Naive thymus-derived CD4-positive, alpha-beta T cell (primary cell): ENCODE measurements around the gene SFTPD. TPM values are rescaled to one million over a fixed set of nuclear protein-coding genes. Genes with fewer than 3 reads are reported as not detected.

Experiments
- ATAC-seq: fragments of 150-1000 bp; cut with Tn5 transposase; 2 replicates; pipeline ENCODE4 v1.10.0; 2021; ENCODE audit warnings: mild to moderate bottlenecking, moderate library complexity
- CTCF ChIA-PET: fragments of 350-600 bp; sonication (Branson Sonifier 250); formaldehyde crosslinking; loops from one replicate; lab custom pipeline; 2021; ENCODE audit warnings: antibody characterized with exemption; lab: Charles Lee
- POLR2A ChIA-PET: fragments of 350-600 bp; sonication (Branson Sonifier 250); formaldehyde crosslinking; loops from one replicate; lab custom pipeline; 2021; ENCODE audit warnings: antibody characterized with exemption, inconsistent platforms; lab: Charles Lee
- DNase-seq, 9 donors: peaks; one replicate each; pipeline versions ENCODE4 v3.0.0 to v3.0.0-alpha.2; 2020 to 2022; ENCODE audit warnings: mixed read lengths in 1 of 9
- H3K27ac ChIP-seq: one replicate; pipeline ENCODE4 v1.7.0; 2013; ENCODE audit warnings: mild to moderate bottlenecking, low read depth, low read length, moderate library complexity
- H3K27me3 ChIP-seq, 2 donors: one replicate each; pipeline ENCODE4 v1.7.0; 2013; ENCODE audit warnings: low read length in 2 of 2, mild to moderate bottlenecking in 2 of 2, moderate library complexity in 2 of 2; ENCODE audit not compliant: control insufficient read depth in 2 of 2, insufficient read depth in 2 of 2
- H3K36me3 ChIP-seq, 3 experiments: 1 replicate in 2 of 3; 2 replicates in 1 of 3; pipeline ENCODE4 v1.7.0; 2013; ENCODE audit warnings: low read length in 3 of 3, mild to moderate bottlenecking in 3 of 3, moderate library complexity in 1 of 3; ENCODE audit not compliant: insufficient read depth in 3 of 3, control insufficient read depth in 2 of 3
- H3K4me1 ChIP-seq, 2 donors: one replicate each; pipeline ENCODE4 v1.7.0; 2013; ENCODE audit warnings: low read length in 2 of 2, mild to moderate bottlenecking in 2 of 2, moderate library complexity in 1 of 2; ENCODE audit not compliant: control insufficient read depth in 2 of 2, insufficient read depth in 2 of 2
- H3K4me3 ChIP-seq: 2 replicates; pipeline ENCODE4 v1.7.0; 2013; ENCODE audit warnings: mild to moderate bottlenecking, low read length
- H3K9me3 ChIP-seq, 3 experiments: 1 replicate in 2 of 3; 2 replicates in 1 of 3; pipeline ENCODE4 v1.7.0; 2013; ENCODE audit warnings: low read length in 3 of 3; ENCODE audit not compliant: control insufficient read depth in 2 of 3
- H3K27ac Mint-ChIP-seq, 9 donors: one replicate each; pipeline ENCODE4 v1.8.0; 2020 to 2022; ENCODE audit warnings: mixed read lengths in 9 of 9, mild to moderate bottlenecking in 8 of 9, moderate library complexity in 5 of 9, inconsistent platforms in 2 of 9
- H3K27me3 Mint-ChIP-seq, 5 donors: one replicate each; pipeline ENCODE4 v1.8.0; 2021 to 2022; ENCODE audit warnings: mixed read lengths in 5 of 5, mild to moderate bottlenecking in 1 of 5
- H3K36me3 Mint-ChIP-seq, 5 donors: one replicate each; pipeline ENCODE4 v1.8.0; 2020 to 2022; ENCODE audit warnings: mixed read lengths in 5 of 5, mild to moderate bottlenecking in 3 of 5, inconsistent platforms in 1 of 5
- H3K4me1 Mint-ChIP-seq, 7 donors: one replicate each; pipeline ENCODE4 v1.8.0; 2020 to 2022; ENCODE audit warnings: mixed read lengths in 7 of 7, mild to moderate bottlenecking in 3 of 7, inconsistent platforms in 1 of 7
- H3K4me3 Mint-ChIP-seq, 10 donors: one replicate each; pipeline ENCODE4 v1.8.0; 2020 to 2022; ENCODE audit warnings: mild to moderate bottlenecking in 10 of 10, mixed read lengths in 10 of 10, moderate library complexity in 6 of 10, inconsistent platforms in 2 of 10
- H3K9me3 Mint-ChIP-seq, 11 donors: one replicate each; pipeline ENCODE4 v1.8.0; 2020 to 2022; ENCODE audit warnings: mixed read lengths in 11 of 11, mild to moderate bottlenecking in 4 of 11, inconsistent platforms in 1 of 11, moderate library complexity in 1 of 11
- intact Hi-C, 2 donors: fragments of 100-400 bp; cut with micrococcal nuclease; formaldehyde crosslinking; loops; one replicate each; pipeline ENCODE4 v1.15.1; 2023
- polyA plus RNA-seq, 2 donors: library from polyadenylated mRNA; unstranded; fragments of 300-500 nt; fragmentation: Illumina TruSeq; gene quantifications; one replicate each; pipeline ENCODE4 v1.2.3, GENCODE V29; 2021
- total RNA-seq, 6 experiments: library from RNA in 5 of 6; stranded (reverse) in 5 of 6; gene quantifications; 1 replicate in 5 of 6; 2 replicates in 1 of 6; pipeline ENCODE4 v1.2.3 and lab custom pipeline; 2021 to 2026

SFTPD gene
- total and polyA plus RNA-seq, 7 experiments from 2014 or later: 0.59 TPM; not detected in 6

- peaks cover 0 to 15% (median 7%) of the 10 kb centered on the region in 11 donors for H3K9me3 Mint-ChIP-seq
- ATAC-seq (no peak), DNase-seq (no peak)
- no peak overlapping the region for H3K4me3 Mint-ChIP-seq
- POLR2A ChIA-PET: no interaction called here
- no peaks in the 10 kb centered on the region for H3K4me1 ChIP-seq
- no peak overlapping the region for H3K27ac ChIP-seq
- CTCF ChIA-PET: no interaction called here
- H3K27me3 ChIP-seq: no peaks in the 10 kb centered on the region
- H3K4me3 ChIP-seq: no peak overlapping the region
- peaks cover 0 to 17% (median 9%) of the 10 kb centered on the region in 5 donors for H3K27me3 Mint-ChIP-seq
- no peaks in the 10 kb centered on the region for H3K9me3 ChIP-seq
- no peaks in the 10 kb centered on the region for H3K4me1 Mint-ChIP-seq
- H3K27ac Mint-ChIP-seq: peak overlapping the region in 1 of 9 donors; percentile 76
- intact Hi-C loops: no loop called here
- H3K36me3 ChIP-seq: no peaks in the 10 kb centered on the region
- peaks cover 0 to 6% (median 0%) of the 10 kb centered on the region in 5 donors for H3K36me3 Mint-ChIP-seq
Observed at GRCh38 chr10:79946271-79947082, 2.4 kb downstream of the SFTPD start.

GRCh38 chr10:79944428-79945395, 4.2 kb downstream of the SFTPD start:
- CTCF ChIA-PET: no interaction called here
- H3K4me3 ChIP-seq: no peak overlapping the region
- Mint-ChIP-seq H3K4me1 (peaks cover 0 to under 1% (median 0%) of the 10 kb centered on the region in 7 donors), H3K27me3 (peaks cover 0 to 11% (median 4%) of the 10 kb centered on the region in 5 donors), H3K9me3 (peaks cover 0 to 2% (median 0%) of the 10 kb centered on the region in 11 donors), H3K27ac (no peak overlapping the region), H3K4me3 (no peak overlapping the region), H3K36me3 (no peaks in the 10 kb centered on the region)
- DNase-seq: no peak
- ATAC-seq: no peak
- no peaks in the 10 kb centered on the region for H3K9me3 ChIP-seq
- no peaks in the 10 kb centered on the region for H3K36me3 ChIP-seq
- POLR2A ChIA-PET: no interaction called here
- H3K27me3 ChIP-seq: no peaks in the 10 kb centered on the region
- no peak overlapping the region for H3K27ac ChIP-seq
- intact Hi-C loops: no loop called here
- no peaks in the 10 kb centered on the region for H3K4me1 ChIP-seq

- no peaks in the 10 kb centered on the region for H3K9me3 ChIP-seq
- CTCF ChIA-PET: no interaction called here
- ATAC-seq (no peak), DNase-seq (no peak)
- Mint-ChIP-seq H3K36me3 (no peaks in the 10 kb centered on the region), H3K27me3 (peaks cover 0 to 5% (median 4%) of the 10 kb centered on the region in 5 donors), H3K9me3 (peaks cover 0 to 2% (median 0%) of the 10 kb centered on the region in 11 donors), H3K4me3 (no peak overlapping the region), H3K4me1 (peaks cover 0 to 9% (median 8%) of the 10 kb centered on the region in 7 donors), H3K27ac (no peak overlapping the region)
- no peaks in the 10 kb centered on the region for H3K36me3 ChIP-seq
- no peak overlapping the region for H3K4me3 ChIP-seq
- no peaks in the 10 kb centered on the region for H3K4me1 ChIP-seq
- no peak overlapping the region for H3K27ac ChIP-seq
- POLR2A ChIA-PET: no interaction called here
- no peaks in the 10 kb centered on the region for H3K27me3 ChIP-seq
- intact Hi-C loops: no loop called here
Observed at GRCh38 chr10:79943871-79944270, 5.0 kb downstream of the SFTPD start.

GRCh38 chr10:79942261-79943185, 6.4 kb downstream of the SFTPD start:
- Mint-ChIP-seq H3K4me3 (no peak overlapping the region), H3K4me1 (peaks cover 4 to 15% (median 14%) of the 10 kb centered on the region in 7 donors), H3K36me3 (no peaks in the 10 kb centered on the region), H3K27me3 (peaks cover 0 to 5% (median 3%) of the 10 kb centered on the region in 5 donors), H3K9me3 (no peaks in the 10 kb centered on the region), H3K27ac (no peak overlapping the region)
- ATAC-seq: no peak
- Histone ChIP-seq H3K9me3 (no peaks in the 10 kb centered on the region), H3K4me3 (no peak overlapping the region), H3K36me3 (no peaks in the 10 kb centered on the region), H3K4me1 (no peaks in the 10 kb centered on the region), H3K27me3 (no peaks in the 10 kb centered on the region), H3K27ac (no peak overlapping the region)
- intact Hi-C loops: no loop called here
- ChIA-PET POLR2A (no interaction called here), CTCF (no interaction called here)
- DNase-seq: no peak

- Mint-ChIP-seq H3K4me3 (no peak overlapping the region), H3K27me3 (peaks cover 0 to 13% (median 8%) of the 10 kb centered on the region in 5 donors), H3K9me3 (no peaks in the 10 kb centered on the region), H3K36me3 (peaks cover 0 to under 1% (median 0%) of the 10 kb centered on the region in 5 donors), H3K27ac (no peak overlapping the region), H3K4me1 (peaks cover 4 to 17% (median 14%) of the 10 kb centered on the region in 7 donors)
- ATAC-seq (no peak), DNase-seq (no peak)
- intact Hi-C loops: no loop called here
- POLR2A ChIA-PET: no interaction called here
- Histone ChIP-seq H3K9me3 (no peaks in the 10 kb centered on the region), H3K27ac (no peak overlapping the region), H3K27me3 (no peaks in the 10 kb centered on the region), H3K36me3 (no peaks in the 10 kb centered on the region), H3K4me3 (no peak overlapping the region), H3K4me1 (no peaks in the 10 kb centered on the region)
- CTCF ChIA-PET: no interaction called here
Observed at GRCh38 chr10:79941585-79942210, 7.2 kb downstream of the SFTPD start.

- Mint-ChIP-seq H3K4me3 (no peak overlapping the region), H3K9me3 (no peaks in the 10 kb centered on the region), H3K27ac (no peak overlapping the region), H3K4me1 (peaks cover 4 to 19% (median 14%) of the 10 kb centered on the region in 7 donors), H3K36me3 (peaks cover 0 to 5% (median 0%) of the 10 kb centered on the region in 5 donors), H3K27me3 (peaks cover 0 to 18% (median 8%) of the 10 kb centered on the region in 5 donors)
- no peak for ATAC-seq
- no peak overlapping the region for H3K27ac ChIP-seq
- H3K4me1 ChIP-seq: no peaks in the 10 kb centered on the region
- CTCF ChIA-PET: no interaction called here
- POLR2A ChIA-PET: no interaction called here
- H3K9me3 ChIP-seq: no peaks in the 10 kb centered on the region
- H3K36me3 ChIP-seq: no peaks in the 10 kb centered on the region
- no peak overlapping the region for H3K4me3 ChIP-seq
- no peak for DNase-seq
- intact Hi-C loops: no loop called here
- H3K27me3 ChIP-seq: no peaks in the 10 kb centered on the region
Observed at GRCh38 chr10:79941146-79941545, 7.8 kb downstream of the SFTPD start.
